Panc1 (cell line): ENCODE results near the gene TDRD10. TPM values are rescaled to one million over a fixed set of nuclear protein-coding genes. Genes with fewer than 3 reads are reported as not detected.

Source experiments
- ATAC-seq: fragments of 200-7000 bp; cut with Tn5 transposase; 2 replicates; pipeline ENCODE4 v1.9.1; 2020; ENCODE audit warnings: mild to moderate bottlenecking, moderate library complexity
- BruUV-seq: library from RNA; stranded (reverse); fragments of 400-500 nt; replicated peaks from 2 replicates; lab custom pipeline; 2021; lab: Mats Ljungman, UMichigan
- CTCF ChIA-PET: fragments of 300-600 bp; sonication (Branson Sonifier 250); formaldehyde crosslinking; loops from one replicate; lab custom pipeline; 2022; ENCODE audit warnings: antibody characterized with exemption; lab: Charles Lee
- POLR2A ChIA-PET: fragments of 300-600 bp; sonication (Branson Sonifier 250); formaldehyde crosslinking; loops from one replicate; lab custom pipeline; 2022; ENCODE audit warnings: antibody characterized with exemption; lab: Charles Lee
- DNase-seq: peaks from one replicate; pipeline ENCODE4 v3.0.0-alpha.2; 2010; ENCODE audit warnings: low read depth, low spot score
- H3K27ac ChIP-seq: 2 replicates; pipeline ENCODE4 v1.5.1; 2011; ENCODE audit warnings: mild to moderate bottlenecking, low read length, inconsistent platforms
- H3K27me3 ChIP-seq: fragments of 200-500 bp; sonication (Bioruptor generic); 2 replicates; pipeline ENCODE4 v1.6.0; 2014; ENCODE audit warnings: low read length, inconsistent platforms; ENCODE audit not compliant: control insufficient read depth, insufficient read depth
- H3K36me3 ChIP-seq: fragments of 200-500 bp; sonication (Bioruptor generic); 2 replicates; pipeline ENCODE4 v1.5.1; 2014; ENCODE audit warnings: inconsistent platforms, mild to moderate bottlenecking, low read length, moderate library complexity; ENCODE audit not compliant: control insufficient read depth, insufficient read depth
- H3K4me1 ChIP-seq: 2 replicates; pipeline ENCODE4 v1.5.1; 2011; ENCODE audit warnings: inconsistent platforms, mild to moderate bottlenecking, low read length, moderate library complexity; ENCODE audit not compliant: control insufficient read depth, insufficient read depth
- H3K4me3 ChIP-seq, 2 experiments: 2 replicates each; pipeline ENCODE4 v1.5.1; 2011 to 2012; ENCODE audit warnings: low read depth in 2 of 2, low read length in 2 of 2, mild to moderate bottlenecking in 2 of 2, inconsistent platforms in 1 of 2, moderate library complexity in 1 of 2
- H3K9me3 ChIP-seq: fragments of 200-500 bp; sonication (Bioruptor generic); 2 replicates; pipeline ENCODE4 v1.5.1; 2014; ENCODE audit warnings: low read depth, mild to moderate bottlenecking, inconsistent platforms, low read length, moderate library complexity; ENCODE audit not compliant: control insufficient read depth, insufficient read depth
- POLR2AphosphoS5 ChIP-seq: IDR thresholded peaks from 2 replicates; pipeline ENCODE4 v1.6.1; 2012; ENCODE audit warnings: mild to moderate bottlenecking, low read depth, low read length, moderate library complexity
- SIN3A ChIP-seq: IDR thresholded peaks from 2 replicates; pipeline ENCODE4 v1.6.1; 2012; ENCODE audit warnings: low read depth, mild to moderate bottlenecking, low read length, moderate library complexity, borderline replicate concordance; ENCODE audit not compliant: insufficient read depth
- TCF7L2 ChIP-seq: IDR thresholded peaks from 2 replicates; pipeline ENCODE4 v1.6.1; 2011; ENCODE audit warnings: mild to moderate bottlenecking, low read depth, low read length, inconsistent platforms
- in situ Hi-C: cut with HindIII; loops from 2 replicates; pipeline ENCODE4 v1.10.0; 2016; ENCODE audit warnings: low sequenced_read_pairs, low pct_unique_long_range_greater_than_20kb
- intact Hi-C: fragments of 100-400 bp; cut with micrococcal nuclease; formaldehyde crosslinking; loops from one replicate; pipeline ENCODE4 v1.10.0; 2022; ENCODE audit not compliant: unreplicated experiment
- total RNA-seq: library from RNA; stranded (reverse); gene quantifications from one replicate; pipeline ENCODE4 v1.2.1, GENCODE V29; 2021; ENCODE audit not compliant: unreplicated experiment
- TF ChIP-seq, protein P1 (sequence below): fragments of 450-650 bp; IDR thresholded peaks from 2 replicates; pipeline ENCODE4 v1.5.1; 2017; ENCODE audit warnings: mild to moderate bottlenecking
- TF ChIP-seq, protein P2 (sequence below), 2 experiments: IDR thresholded peaks; 2 replicates each; pipeline ENCODE4 v1.6.1; 2011 to 2012; ENCODE audit warnings: low read depth in 2 of 2, control low read depth in 1 of 2, low read length in 1 of 2, mild to moderate bottlenecking in 1 of 2, moderate library complexity in 1 of 2; ENCODE audit not compliant: insufficient read depth in 1 of 2

TDRD10 gene
- total RNA-seq, 1 experiment from 2014 or later: not detected

DNA sequence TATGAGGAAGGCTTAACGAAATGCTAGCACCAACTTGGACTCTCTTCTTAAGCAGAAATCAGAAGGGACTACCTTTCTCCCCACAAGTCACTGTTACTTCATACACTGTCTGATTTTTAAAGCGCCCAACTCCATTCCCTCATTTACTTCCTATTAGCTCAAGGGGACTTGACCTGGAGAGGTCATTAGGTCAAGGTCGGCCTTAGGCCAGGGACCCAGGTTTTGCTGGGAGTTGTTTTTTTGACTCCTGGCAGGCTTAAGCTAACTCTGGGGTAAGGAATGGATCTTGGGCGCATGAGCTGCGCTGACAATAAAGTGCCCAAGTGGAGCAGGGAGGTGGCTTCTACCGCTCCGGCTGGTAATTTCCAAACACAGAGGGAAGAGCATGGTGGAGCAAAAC, 89.2 kb downstream of the TDRD10 start:
- no peak for DNase-seq
- in situ Hi-C loops (no loop called here), intact Hi-C loops (no loop called here)
- Histone ChIP-seq H3K36me3 (peaks cover 39% of the 10 kb centered on the region), H3K27me3 (no peaks in the 10 kb centered on the region), H3K4me1 (no peaks in the 10 kb centered on the region; the same call in 1 of the 2 replicates), H3K27ac (no peak overlapping the region), H3K4me3 (no peak overlapping the region), H3K9me3 (no peaks in the 10 kb centered on the region)
- CTCF ChIA-PET: no interaction called here
- BruUV-seq: no TSS peak
- POLR2A ChIA-PET: no interaction called here
- no peak for TF ChIP-seq SIN3A
- TF ChIP-seq, protein P1, sequence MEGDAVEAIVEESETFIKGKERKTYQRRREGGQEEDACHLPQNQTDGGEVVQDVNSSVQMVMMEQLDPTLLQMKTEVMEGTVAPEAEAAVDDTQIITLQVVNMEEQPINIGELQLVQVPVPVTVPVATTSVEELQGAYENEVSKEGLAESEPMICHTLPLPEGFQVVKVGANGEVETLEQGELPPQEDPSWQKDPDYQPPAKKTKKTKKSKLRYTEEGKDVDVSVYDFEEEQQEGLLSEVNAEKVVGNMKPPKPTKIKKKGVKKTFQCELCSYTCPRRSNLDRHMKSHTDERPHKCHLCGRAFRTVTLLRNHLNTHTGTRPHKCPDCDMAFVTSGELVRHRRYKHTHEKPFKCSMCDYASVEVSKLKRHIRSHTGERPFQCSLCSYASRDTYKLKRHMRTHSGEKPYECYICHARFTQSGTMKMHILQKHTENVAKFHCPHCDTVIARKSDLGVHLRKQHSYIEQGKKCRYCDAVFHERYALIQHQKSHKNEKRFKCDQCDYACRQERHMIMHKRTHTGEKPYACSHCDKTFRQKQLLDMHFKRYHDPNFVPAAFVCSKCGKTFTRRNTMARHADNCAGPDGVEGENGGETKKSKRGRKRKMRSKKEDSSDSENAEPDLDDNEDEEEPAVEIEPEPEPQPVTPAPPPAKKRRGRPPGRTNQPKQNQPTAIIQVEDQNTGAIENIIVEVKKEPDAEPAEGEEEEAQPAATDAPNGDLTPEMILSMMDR: no peak
- no peak for ATAC-seq

DNA sequence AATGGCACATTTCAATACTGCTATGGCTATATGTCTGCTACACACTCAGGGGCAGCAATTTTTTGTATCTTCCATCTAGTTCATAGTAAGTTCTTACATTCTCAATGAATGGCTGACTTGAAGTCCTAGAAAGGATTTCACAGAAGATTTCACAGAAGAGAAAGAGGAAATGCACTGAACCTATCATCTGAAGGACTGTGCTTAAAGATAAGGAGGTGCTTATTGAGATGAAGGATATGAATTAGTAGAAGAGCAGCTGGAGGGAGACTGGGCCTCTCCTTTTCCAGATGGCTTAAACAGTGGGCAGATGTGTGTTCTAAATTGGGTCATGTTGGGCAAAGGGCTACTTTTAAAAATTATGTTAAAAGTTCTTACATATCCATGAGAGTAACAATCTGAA, 91.4 kb downstream of the TDRD10 start:
- H3K36me3 ChIP-seq: peaks cover 35% of the 10 kb centered on the region
- no peaks in the 10 kb centered on the region for H3K9me3 ChIP-seq
- no peaks in the 10 kb centered on the region for H3K27me3 ChIP-seq
- H3K4me3 ChIP-seq: no peak overlapping the region
- H3K27ac ChIP-seq: no peak overlapping the region
- in situ Hi-C loops (no loop called here), intact Hi-C loops (no loop called here)
- no peaks in the 10 kb centered on the region; the same call in 1 of the 2 replicates for H3K4me1 ChIP-seq
- ChIA-PET CTCF (no interaction called here), POLR2A (no interaction called here)
- DNase-seq (no peak), ATAC-seq (no peak)
- TF ChIP-seq, protein P2, sequence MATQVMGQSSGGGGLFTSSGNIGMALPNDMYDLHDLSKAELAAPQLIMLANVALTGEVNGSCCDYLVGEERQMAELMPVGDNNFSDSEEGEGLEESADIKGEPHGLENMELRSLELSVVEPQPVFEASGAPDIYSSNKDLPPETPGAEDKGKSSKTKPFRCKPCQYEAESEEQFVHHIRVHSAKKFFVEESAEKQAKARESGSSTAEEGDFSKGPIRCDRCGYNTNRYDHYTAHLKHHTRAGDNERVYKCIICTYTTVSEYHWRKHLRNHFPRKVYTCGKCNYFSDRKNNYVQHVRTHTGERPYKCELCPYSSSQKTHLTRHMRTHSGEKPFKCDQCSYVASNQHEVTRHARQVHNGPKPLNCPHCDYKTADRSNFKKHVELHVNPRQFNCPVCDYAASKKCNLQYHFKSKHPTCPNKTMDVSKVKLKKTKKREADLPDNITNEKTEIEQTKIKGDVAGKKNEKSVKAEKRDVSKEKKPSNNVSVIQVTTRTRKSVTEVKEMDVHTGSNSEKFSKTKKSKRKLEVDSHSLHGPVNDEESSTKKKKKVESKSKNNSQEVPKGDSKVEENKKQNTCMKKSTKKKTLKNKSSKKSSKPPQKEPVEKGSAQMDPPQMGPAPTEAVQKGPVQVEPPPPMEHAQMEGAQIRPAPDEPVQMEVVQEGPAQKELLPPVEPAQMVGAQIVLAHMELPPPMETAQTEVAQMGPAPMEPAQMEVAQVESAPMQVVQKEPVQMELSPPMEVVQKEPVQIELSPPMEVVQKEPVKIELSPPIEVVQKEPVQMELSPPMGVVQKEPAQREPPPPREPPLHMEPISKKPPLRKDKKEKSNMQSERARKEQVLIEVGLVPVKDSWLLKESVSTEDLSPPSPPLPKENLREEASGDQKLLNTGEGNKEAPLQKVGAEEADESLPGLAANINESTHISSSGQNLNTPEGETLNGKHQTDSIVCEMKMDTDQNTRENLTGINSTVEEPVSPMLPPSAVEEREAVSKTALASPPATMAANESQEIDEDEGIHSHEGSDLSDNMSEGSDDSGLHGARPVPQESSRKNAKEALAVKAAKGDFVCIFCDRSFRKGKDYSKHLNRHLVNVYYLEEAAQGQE (IDR thresholded peaks at IDR 0.05; ENCODE audit: insufficient read depth in 1 of 2, low read depth in 2 of 2, low read length in 1 of 2): no peak
- no peak for TF ChIP-seq TCF7L2
- TF ChIP-seq, protein P1: no peak
- TF ChIP-seq SIN3A: no peak
- TF ChIP-seq POLR2AphosphoS5: no peak
- no TSS peak for BruUV-seq

DNA sequence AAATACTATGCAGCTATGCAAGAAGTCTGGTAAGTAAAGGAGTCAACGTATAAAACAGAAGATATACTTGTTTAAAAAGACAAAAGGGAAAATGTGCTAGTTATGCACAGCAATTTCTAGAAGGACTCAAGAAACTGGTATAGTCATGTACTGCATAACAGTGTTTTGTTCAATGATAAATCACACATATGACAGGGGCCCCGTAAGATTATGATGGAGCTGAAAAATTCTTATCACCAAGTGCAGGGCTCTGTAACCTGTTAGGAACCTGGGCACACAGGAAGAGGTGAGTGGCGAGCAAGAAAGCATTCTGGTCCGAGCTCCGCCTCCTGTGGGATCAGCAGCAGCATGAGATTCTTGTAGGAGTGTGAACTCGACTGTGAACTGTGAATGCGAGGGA, 92.8 kb downstream of the TDRD10 start:
- in situ Hi-C loops (no loop called here), intact Hi-C loops (no loop called here)
- Histone ChIP-seq H3K27me3 (no peaks in the 10 kb centered on the region), H3K4me3 (no peak overlapping the region), H3K27ac (no peak overlapping the region), H3K36me3 (peaks cover 31% of the 10 kb centered on the region), H3K4me1 (no peaks in the 10 kb centered on the region; the same call in 1 of the 2 replicates), H3K9me3 (no peaks in the 10 kb centered on the region)
- ATAC-seq (no peak), DNase-seq (no peak)
- no TSS peak for BruUV-seq
- no peak for TF ChIP-seq TCF7L2
- ChIA-PET CTCF (no interaction called here), POLR2A (interaction anchor here (0.6 kb wide), 1 partner anchor 17 kb away, joined by 3 read pairs; no protein-coding TSS in a partner anchor)
